ENCODE data around the gene MLPH. TPM values are rescaled to one million over a fixed set of nuclear protein-coding genes. Genes with fewer than 3 reads are reported as not detected.

MLPH gene
- total RNA-seq, 2 experiments from 2014 or later: not detected

DNA sequence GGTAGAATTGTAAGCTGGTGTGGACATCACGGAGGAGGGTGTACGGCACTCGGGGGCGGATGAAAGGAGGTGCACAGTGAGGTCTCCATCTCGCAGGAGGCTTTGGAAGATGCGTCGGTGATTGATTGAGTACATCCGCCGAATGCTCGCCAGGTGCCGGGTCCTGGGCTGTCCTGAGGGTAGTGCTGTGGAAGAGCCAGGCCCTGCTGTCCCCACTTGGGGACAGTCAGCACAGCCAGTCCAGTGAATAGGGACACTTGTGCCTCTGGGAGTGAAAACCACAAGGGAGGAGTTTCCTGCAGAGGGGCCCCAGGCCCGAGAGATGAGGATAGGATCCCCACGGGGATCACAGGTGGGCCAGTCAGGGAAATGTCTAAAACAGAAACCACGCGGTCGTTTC lies 28.1 kb downstream of the MLPH start:
- ChIA-PET CTCF (interaction anchor here (2.0 to 10.4 kb wide), 2 partner anchors 58 to 94 kb away, joined by 5 to 285 read pairs; no protein-coding TSS in a partner anchor), POLR2A (no interaction called here)
- no peak for DNase-seq
- H3K9me3 Mint-ChIP-seq: no peaks in the 10 kb centered on the region
- no peaks in the 10 kb centered on the region for H3K4me1 Mint-ChIP-seq (ENCODE audit: low read depth)
- H3K27me3 Mint-ChIP-seq: no peaks in the 10 kb centered on the region
- TF ChIP-seq CTCF (IDR thresholded peaks at IDR 0.05): no peak
- H3K4me3 Mint-ChIP-seq: no peak overlapping the region
- intact Hi-C loops (cut with micrococcal nuclease): no loop called here
- no peaks in the 10 kb centered on the region for H3K36me3 Mint-ChIP-seq (ENCODE audit: low read depth)
- no peak for ATAC-seq
- H3K27ac Mint-ChIP-seq: no peak overlapping the region

- intact Hi-C loops (cut with micrococcal nuclease): no loop called here
- Mint-ChIP-seq H3K27me3 (no peaks in the 10 kb centered on the region), H3K9me3 (no peaks in the 10 kb centered on the region), H3K4me1 (ENCODE audit: low read depth) (no peaks in the 10 kb centered on the region), H3K4me3 (no peak overlapping the region), H3K36me3 (ENCODE audit: low read depth) (no peaks in the 10 kb centered on the region), H3K27ac (no peak overlapping the region)
- ATAC-seq (no peak), DNase-seq (no peak)
- ChIA-PET POLR2A (no interaction called here), CTCF (interaction anchor here (1.3 to 10.4 kb wide), 3 partner anchors 8 to 95 kb away, joined by 3 to 285 read pairs (median 5); no protein-coding TSS in a partner anchor)
- no peak for TF ChIP-seq CTCF (IDR thresholded peaks at IDR 0.05)
These were observed 28.7 kb downstream of the MLPH start for GRCh38 chr2:237515621-237516275.

DNA sequence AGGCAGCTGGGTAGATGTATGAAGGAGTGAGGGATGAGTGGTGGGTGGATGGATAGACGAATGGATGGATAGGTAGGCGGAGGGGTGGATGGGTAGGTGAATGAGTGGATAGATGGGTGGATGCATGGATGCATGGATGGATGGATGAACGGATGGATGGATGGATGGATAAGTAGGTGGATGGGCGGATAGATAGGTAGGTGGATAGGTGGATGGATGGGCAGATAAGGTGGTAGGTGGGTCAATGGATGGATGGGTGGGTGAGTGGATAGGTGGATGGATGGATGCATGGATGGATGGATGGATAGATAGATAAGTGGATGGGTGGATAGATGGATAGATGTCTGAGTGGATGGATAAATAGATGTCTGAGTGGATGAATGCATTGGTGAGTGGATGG lies 30.1 kb downstream of the MLPH start:
- DNase-seq (no peak), ATAC-seq (no peak)
- intact Hi-C loops (cut with micrococcal nuclease): no loop called here
- H3K4me1 Mint-ChIP-seq (ENCODE audit: low read depth): no peaks in the 10 kb centered on the region
- ChIA-PET POLR2A (no interaction called here), CTCF (interaction anchor here (10.4 kb wide), 1 partner anchor 56 kb away, joined by 285 read pairs; no protein-coding TSS in a partner anchor)
- H3K4me3 Mint-ChIP-seq: no peak overlapping the region
- TF ChIP-seq CTCF (IDR thresholded peaks at IDR 0.05): no peak
- no peaks in the 10 kb centered on the region for H3K9me3 Mint-ChIP-seq
- no peak overlapping the region for H3K27ac Mint-ChIP-seq
- H3K36me3 Mint-ChIP-seq (ENCODE audit: low read depth): no peaks in the 10 kb centered on the region
- no peaks in the 10 kb centered on the region for H3K27me3 Mint-ChIP-seq

GRCh38 chr2:237517990-237518389 lies 30.9 kb downstream of the MLPH start:
- no peaks in the 10 kb centered on the region for H3K9me3 Mint-ChIP-seq
- ChIA-PET POLR2A (no interaction called here), CTCF (no interaction called here)
- intact Hi-C loops (cut with micrococcal nuclease): no loop called here
- no peak overlapping the region for H3K27ac Mint-ChIP-seq
- no peak overlapping the region for H3K4me3 Mint-ChIP-seq
- ATAC-seq (no peak), DNase-seq (no peak)
- no peaks in the 10 kb centered on the region for H3K36me3 Mint-ChIP-seq (ENCODE audit: low read depth)
- no peaks in the 10 kb centered on the region for H3K4me1 Mint-ChIP-seq (ENCODE audit: low read depth)
- no peak for TF ChIP-seq CTCF (IDR thresholded peaks at IDR 0.05)
- no peaks in the 10 kb centered on the region for H3K27me3 Mint-ChIP-seq

DNA sequence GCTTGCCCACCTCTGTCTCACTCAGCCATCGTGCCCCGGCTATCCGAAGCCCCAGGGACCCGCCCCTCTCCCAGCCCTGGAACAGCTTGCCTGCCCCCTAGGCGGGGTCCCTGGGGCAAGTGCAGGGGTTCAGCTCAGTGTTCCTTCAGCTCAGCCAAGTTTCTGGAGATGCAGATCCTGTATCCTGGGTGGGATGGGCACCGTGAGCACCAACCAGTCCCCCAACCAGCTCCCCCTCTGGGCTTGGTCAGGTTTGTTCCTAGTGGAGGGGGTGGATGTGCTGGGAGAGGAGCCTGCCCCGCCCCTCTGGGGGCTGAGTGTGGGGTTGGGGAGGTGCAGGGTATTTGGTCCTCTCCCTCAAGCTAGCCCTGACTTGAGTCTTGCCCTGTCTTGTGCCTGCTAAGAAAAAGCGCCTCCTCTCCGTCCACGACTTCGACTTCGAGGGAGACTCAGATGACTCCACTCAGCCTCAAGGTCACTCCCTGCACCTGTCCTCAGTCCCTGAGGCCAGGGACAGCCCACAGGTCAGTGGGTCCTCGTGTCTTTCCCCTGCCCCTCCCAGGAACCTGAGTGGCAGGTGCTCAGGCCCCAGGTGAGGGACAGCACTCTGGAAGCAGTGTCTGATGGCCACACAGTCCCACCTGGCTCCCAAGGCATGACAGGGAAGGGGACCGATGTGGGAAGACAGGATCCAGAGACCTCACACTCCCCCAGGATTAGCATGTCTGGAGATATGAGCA lies 32.6 kb downstream of the MLPH start:
- no peaks in the 10 kb centered on the region for H3K4me1 Mint-ChIP-seq (ENCODE audit: low read depth)
- H3K27ac Mint-ChIP-seq: no peak overlapping the region
- ATAC-seq: no peak
- no peaks in the 10 kb centered on the region for H3K27me3 Mint-ChIP-seq
- no peaks in the 10 kb centered on the region for H3K9me3 Mint-ChIP-seq
- no peak overlapping the region for H3K4me3 Mint-ChIP-seq
- ChIA-PET POLR2A (interaction anchor here (0.9 kb wide), 1 partner anchor 416 kb away, joined by 3 read pairs; no protein-coding TSS in a partner anchor), CTCF (interaction anchor here (1.8 kb wide), 1 partner anchor 52 kb away, joined by 7 read pairs; no protein-coding TSS in a partner anchor)
- no peak for DNase-seq
- intact Hi-C loops (cut with micrococcal nuclease): no loop called here
- TF ChIP-seq CTCF (IDR thresholded peaks at IDR 0.05): no peak
- no peaks in the 10 kb centered on the region for H3K36me3 Mint-ChIP-seq (ENCODE audit: low read depth)

Data from activated CD8-positive, alpha-beta T cell treated with anti-CD3 and anti-CD28 coated beads for 36 hours (primary cell).